Measurements from ENCODE around the gene GPR62. TPM values are rescaled to one million over a fixed set of nuclear protein-coding genes. Genes with fewer than 3 reads are reported as not detected.
"Not testable (repeated sequence)": the region's sequence is repeated elsewhere in the genome, so short reads cannot be mapped to it uniquely, and the experiment has no call there.

The GPR62 gene
- total and polyA plus RNA-seq, 2 donors (not counting 3 experiments of a cell fraction or from before 2014, with no cell fraction given): 0.04 to 0.15 TPM

- Histone ChIP-seq H3K36me3 (ENCODE audit: control insufficient read depth in 2 of 2, extremely low read depth in 1 of 2, insufficient read depth in 2 of 2, low read length in 2 of 2) (peaks cover 0 to 8% of the 10 kb centered on the region in 2 experiments), H3K9me1 (replicated peaks; ENCODE audit: control insufficient read depth, extremely low read depth, insufficient read depth, low read length) (no peaks in the 10 kb centered on the region), H3K27me3 (ENCODE audit: control insufficient read depth in 2 of 2, insufficient read depth in 2 of 2, low read length in 2 of 2) (no peaks in the 10 kb centered on the region), H3K9me3 (replicated peaks; ENCODE audit: control insufficient read depth, insufficient read depth, low read length) (no peaks in the 10 kb centered on the region), H3K27ac (ENCODE audit: insufficient read depth, low read depth, low read length) (no peak overlapping the region), H4K20me1 (replicated peaks; ENCODE audit: control insufficient read depth, extremely low read depth, insufficient read depth, low read length) (no peaks in the 10 kb centered on the region), H3K79me2 (ENCODE audit: control insufficient read depth, insufficient read depth, low read length) (no peaks in the 10 kb centered on the region), H3K4me1 (ENCODE audit: control insufficient read depth, extremely low read depth, insufficient read depth, low read length) (no peaks in the 10 kb centered on the region), H3K9ac (replicated peaks; ENCODE audit: extremely low read depth, insufficient read depth, low read length) (no peak overlapping the region), H3K4me2 (ENCODE audit: insufficient read depth, low read length) (no peak overlapping the region), H2AFZ (ENCODE audit: low read depth, low read length) (no peak overlapping the region), H3K4me3 (replicated peaks in 1 of 3; ENCODE audit: insufficient read depth in 1 of 3, low read depth in 1 of 3, low read length in 3 of 3) (no peak overlapping the region)
- BruUV-seq (replicated peaks): no TSS peak
- dilution Hi-C loops (cut with MboI; ENCODE audit: extremely low pct_ligation_motif_present, low sequenced_read_pairs) (no loop called here), intact Hi-C loops (cut with micrococcal nuclease) (no loop called here)
- ChIA-PET CTCF (no interaction called here), POLR2A (no interaction called here)
- no peak for DNase-seq (ENCODE audit: low read depth, low spot score)
- TF ChIP-seq JUN (IDR thresholded peaks at IDR 0.05; ENCODE audit: borderline replicate concordance, insufficient read depth, insufficient read length, low read depth) (no peak), POLR2A (IDR thresholded peaks at IDR 0.05; ENCODE audit: low read depth, low read length) (no peak), POLR2AphosphoS5 (IDR thresholded peaks at IDR 0.05; ENCODE audit: insufficient read depth, low read depth, low read length) (no peak), EZH2 (IDR thresholded peaks at IDR 0.05; ENCODE audit: borderline replicate concordance, low read depth, low read length, severe bottlenecking) (no peak)
- no peak for FAIRE-seq
Measured at GRCh38 chr3:51928438-51928837, 26.7 kb upstream of the GPR62 start.

GRCh38 chr3:51928981-51929380 lies 26.2 kb upstream of the GPR62 start:
- FAIRE-seq: not testable (repeated sequence)

More at GRCh38 chr3:51928981-51929380, 26.2 kb upstream of the GPR62 start:
- H3K9ac ChIP-seq (replicated peaks; ENCODE audit: extremely low read depth, insufficient read depth, low read length); DNase-seq (ENCODE audit: low read depth, low spot score); BruUV-seq (replicated peaks); H3K4me3 ChIP-seq (replicated peaks in 1 of 3; ENCODE audit: insufficient read depth in 1 of 3, low read depth in 1 of 3, low read length in 3 of 3); intact Hi-C loops (cut with micrococcal nuclease); dilution Hi-C loops (cut with MboI; ENCODE audit: extremely low pct_ligation_motif_present, low sequenced_read_pairs); H2AFZ ChIP-seq (ENCODE audit: low read depth, low read length); H3K4me2 ChIP-seq (ENCODE audit: insufficient read depth, low read length); H3K9me3 ChIP-seq (replicated peaks; ENCODE audit: control insufficient read depth, insufficient read depth, low read length); H3K9me1 ChIP-seq (replicated peaks; ENCODE audit: control insufficient read depth, extremely low read depth, insufficient read depth, low read length); H3K79me2 ChIP-seq (ENCODE audit: control insufficient read depth, insufficient read depth, low read length); H4K20me1 ChIP-seq (replicated peaks; ENCODE audit: control insufficient read depth, extremely low read depth, insufficient read depth, low read length); POLR2A ChIA-PET; H3K27ac ChIP-seq (ENCODE audit: insufficient read depth, low read depth, low read length); H3K27me3 ChIP-seq (ENCODE audit: control insufficient read depth in 2 of 2, insufficient read depth in 2 of 2, low read length in 2 of 2); H3K4me1 ChIP-seq (ENCODE audit: control insufficient read depth, extremely low read depth, insufficient read depth, low read length); CTCF ChIA-PET: not testable (repeated sequence)
- H3K36me3 ChIP-seq (ENCODE audit: control insufficient read depth in 2 of 2, extremely low read depth in 1 of 2, insufficient read depth in 2 of 2, low read length in 2 of 2): peaks cover 0 to 12% of the 10 kb centered on the region in 2 experiments

All from endothelial cell of umbilical vein (primary cell).